ENCODE results near the gene PTPN2.

DNA sequence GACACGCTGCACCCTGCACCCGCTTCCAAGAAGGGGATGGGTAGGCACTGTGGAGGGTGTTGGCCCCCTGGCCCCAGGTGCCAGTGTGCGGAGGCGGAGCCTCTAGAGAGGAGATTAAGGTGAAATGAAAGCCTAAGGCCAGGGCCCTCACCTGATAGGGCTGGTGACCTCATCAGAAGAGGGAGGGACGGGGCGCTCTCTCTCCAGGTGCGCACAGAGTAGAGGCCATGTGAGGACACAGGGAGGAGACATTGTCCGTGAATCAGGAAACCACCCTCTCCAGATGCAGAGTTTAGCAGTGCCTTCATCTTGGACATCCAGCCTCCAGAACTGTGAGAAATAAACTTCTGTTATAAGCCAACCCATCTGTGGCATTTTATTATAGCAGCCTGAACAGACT is 118.9 kb downstream of the PTPN2 start:
- TF ChIP-seq EZH2 (IDR thresholded peaks at IDR 0.05; ENCODE audit: insufficient read depth, low read length), result no peak
- TF ChIP-seq, protein P1, sequence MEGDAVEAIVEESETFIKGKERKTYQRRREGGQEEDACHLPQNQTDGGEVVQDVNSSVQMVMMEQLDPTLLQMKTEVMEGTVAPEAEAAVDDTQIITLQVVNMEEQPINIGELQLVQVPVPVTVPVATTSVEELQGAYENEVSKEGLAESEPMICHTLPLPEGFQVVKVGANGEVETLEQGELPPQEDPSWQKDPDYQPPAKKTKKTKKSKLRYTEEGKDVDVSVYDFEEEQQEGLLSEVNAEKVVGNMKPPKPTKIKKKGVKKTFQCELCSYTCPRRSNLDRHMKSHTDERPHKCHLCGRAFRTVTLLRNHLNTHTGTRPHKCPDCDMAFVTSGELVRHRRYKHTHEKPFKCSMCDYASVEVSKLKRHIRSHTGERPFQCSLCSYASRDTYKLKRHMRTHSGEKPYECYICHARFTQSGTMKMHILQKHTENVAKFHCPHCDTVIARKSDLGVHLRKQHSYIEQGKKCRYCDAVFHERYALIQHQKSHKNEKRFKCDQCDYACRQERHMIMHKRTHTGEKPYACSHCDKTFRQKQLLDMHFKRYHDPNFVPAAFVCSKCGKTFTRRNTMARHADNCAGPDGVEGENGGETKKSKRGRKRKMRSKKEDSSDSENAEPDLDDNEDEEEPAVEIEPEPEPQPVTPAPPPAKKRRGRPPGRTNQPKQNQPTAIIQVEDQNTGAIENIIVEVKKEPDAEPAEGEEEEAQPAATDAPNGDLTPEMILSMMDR (IDR thresholded peaks at IDR 0.05; ENCODE audit: insufficient read depth, low read depth, low read length), result no peak

Measured in astrocyte (in vitro differentiated cells and primary cell).